ENCODE results near the gene ARHGEF28. TPM values are rescaled to one million over a fixed set of nuclear protein-coding genes. Genes with fewer than 3 reads are reported as not detected.

The ARHGEF28 gene
- total and polyA plus RNA-seq, 7 experiments from 2014 or later: 0.03 to 0.47 TPM; not detected in 5

DNA sequence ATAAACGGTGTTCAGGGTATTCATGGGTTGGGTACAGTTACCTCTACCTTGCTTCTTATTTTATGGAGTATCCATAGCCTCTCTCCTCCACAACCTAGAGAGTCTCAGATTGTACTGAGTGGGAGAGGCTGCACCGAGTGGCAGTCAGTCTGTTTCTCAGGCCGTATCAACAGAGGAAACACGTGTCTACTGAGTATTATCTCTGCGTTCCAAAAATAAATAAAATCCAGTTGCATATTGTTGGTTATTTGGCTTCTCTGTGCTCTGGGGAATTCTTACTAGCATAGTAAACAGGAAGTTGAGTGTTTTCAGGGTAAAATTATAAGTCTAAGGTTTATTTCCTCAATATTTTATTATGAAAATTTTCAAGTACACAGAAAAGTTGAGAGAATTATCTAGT is 231.0 kb downstream of the ARHGEF28 start:
- DNase-seq (no peak), ATAC-seq (no peak)
- Histone ChIP-seq H3K4me1 (ENCODE audit: control insufficient read depth in 2 of 2, insufficient read depth in 2 of 2, low read length in 2 of 2) (no peaks in the 10 kb centered on the region), H3K27me3 (ENCODE audit: control insufficient read depth in 2 of 2, insufficient read depth in 2 of 2, low read length in 2 of 2) (no peaks in the 10 kb centered on the region), H3K27ac (ENCODE audit: low read depth, low read length) (no peak overlapping the region), H3K9me3 (ENCODE audit: control insufficient read depth in 2 of 3, low read length in 3 of 3) (no peaks in the 10 kb centered on the region), H3K4me3 (ENCODE audit: low read length) (no peak overlapping the region), H3K36me3 (ENCODE audit: control insufficient read depth in 2 of 3, insufficient read depth in 3 of 3, low read length in 3 of 3) (no peaks in the 10 kb centered on the region)
- Mint-ChIP-seq H3K4me1 (peaks cover 0 to 2% (median 0%) of the 10 kb centered on the region in 7 donors), H3K27ac (no peak overlapping the region), H3K4me3 (no peak overlapping the region), H3K9me3 (no peaks in the 10 kb centered on the region), H3K27me3 (peaks cover 20 to 37% (median 30%) of the 10 kb centered on the region in 5 donors), H3K36me3 (no peaks in the 10 kb centered on the region)
- intact Hi-C loops (cut with micrococcal nuclease): no loop called here
- ChIA-PET CTCF (no interaction called here), POLR2A (no interaction called here)

DNA sequence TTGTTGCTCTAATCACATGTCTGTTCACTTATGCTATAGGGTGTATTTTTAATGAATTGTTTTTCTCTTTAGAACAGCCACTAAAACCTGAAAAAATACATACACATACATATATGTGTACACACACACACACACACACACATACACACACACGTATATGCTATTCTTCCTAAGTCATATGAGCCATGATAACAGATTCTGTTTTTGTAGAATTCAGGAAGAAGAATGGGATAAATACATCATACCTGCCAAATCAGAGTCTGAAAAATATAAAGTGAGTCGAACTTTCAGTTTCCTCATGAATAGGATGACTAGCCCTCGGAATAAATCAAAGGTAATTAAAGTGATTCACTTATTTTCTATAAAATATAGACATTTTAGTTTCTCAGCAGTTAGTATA is 231.4 kb downstream of the ARHGEF28 start:
- no peaks in the 10 kb centered on the region for H3K36me3 Mint-ChIP-seq
- CTCF ChIA-PET: no interaction called here

DNA sequence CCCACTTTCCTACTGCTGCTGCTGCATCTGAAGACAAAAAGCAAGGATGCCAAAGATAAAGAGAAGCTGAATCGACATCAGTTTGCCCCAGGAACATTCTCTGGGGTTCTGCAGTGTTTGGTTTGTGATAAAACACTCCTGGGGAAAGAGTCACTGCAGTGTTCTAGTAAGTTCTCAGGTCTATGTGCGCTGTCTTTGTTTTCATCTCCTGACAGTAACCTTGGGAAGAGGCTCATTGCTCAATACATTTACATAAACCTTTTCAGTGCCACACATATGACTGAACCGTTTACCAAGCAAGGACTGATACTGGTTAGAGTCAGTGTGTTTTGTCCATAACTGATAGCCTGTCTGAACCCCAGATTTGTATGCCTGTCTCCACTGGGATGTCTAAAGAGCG is 232.1 kb downstream of the ARHGEF28 start:
- Mint-ChIP-seq H3K4me1 (peaks cover 0 to 2% (median 0%) of the 10 kb centered on the region in 7 donors), H3K4me3 (no peak overlapping the region), H3K27me3 (peaks cover 12 to 38% (median 24%) of the 10 kb centered on the region in 5 donors), H3K36me3 (no peaks in the 10 kb centered on the region), H3K9me3 (no peaks in the 10 kb centered on the region), H3K27ac (no peak overlapping the region)
- no peaks in the 10 kb centered on the region for H3K4me1 ChIP-seq (ENCODE audit: control insufficient read depth in 2 of 2, insufficient read depth in 2 of 2, low read length in 2 of 2)
- POLR2A ChIA-PET: no interaction called here
- H3K36me3 ChIP-seq (ENCODE audit: control insufficient read depth in 2 of 3, insufficient read depth in 3 of 3, low read length in 3 of 3): no peaks in the 10 kb centered on the region
- no peak overlapping the region for H3K4me3 ChIP-seq (ENCODE audit: low read length)
- ATAC-seq (no peak), DNase-seq (no peak)
- CTCF ChIA-PET: no interaction called here
- H3K9me3 ChIP-seq (ENCODE audit: control insufficient read depth in 2 of 3, low read length in 3 of 3): no peaks in the 10 kb centered on the region
- no peak overlapping the region for H3K27ac ChIP-seq (ENCODE audit: low read depth, low read length)
- intact Hi-C loops (cut with micrococcal nuclease): no loop called here
- no peaks in the 10 kb centered on the region for H3K27me3 ChIP-seq (ENCODE audit: control insufficient read depth in 2 of 2, insufficient read depth in 2 of 2, low read length in 2 of 2)

More for the DNA sequence above, 231.4 kb downstream of the ARHGEF28 start:
- Histone ChIP-seq H3K27me3 (ENCODE audit: control insufficient read depth in 2 of 2, insufficient read depth in 2 of 2, low read length in 2 of 2) (no peaks in the 10 kb centered on the region), H3K36me3 (ENCODE audit: control insufficient read depth in 2 of 3, insufficient read depth in 3 of 3, low read length in 3 of 3) (no peaks in the 10 kb centered on the region), H3K9me3 (ENCODE audit: control insufficient read depth in 2 of 3, low read length in 3 of 3) (no peaks in the 10 kb centered on the region), H3K4me1 (ENCODE audit: control insufficient read depth in 2 of 2, insufficient read depth in 2 of 2, low read length in 2 of 2) (no peaks in the 10 kb centered on the region), H3K4me3 (ENCODE audit: low read length) (no peak overlapping the region), H3K27ac (ENCODE audit: low read depth, low read length) (no peak overlapping the region)
- POLR2A ChIA-PET: no interaction called here
- intact Hi-C loops (cut with micrococcal nuclease): no loop called here
- ATAC-seq (no peak), DNase-seq (no peak)
- peaks cover 16 to 37% (median 28%) of the 10 kb centered on the region in 5 donors for H3K27me3 Mint-ChIP-seq
- no peak overlapping the region for H3K4me3 Mint-ChIP-seq
- H3K4me1 Mint-ChIP-seq: peaks cover 0 to 2% (median 0%) of the 10 kb centered on the region in 7 donors
- no peaks in the 10 kb centered on the region for H3K9me3 Mint-ChIP-seq
- no peak overlapping the region for H3K27ac Mint-ChIP-seq

DNA sequence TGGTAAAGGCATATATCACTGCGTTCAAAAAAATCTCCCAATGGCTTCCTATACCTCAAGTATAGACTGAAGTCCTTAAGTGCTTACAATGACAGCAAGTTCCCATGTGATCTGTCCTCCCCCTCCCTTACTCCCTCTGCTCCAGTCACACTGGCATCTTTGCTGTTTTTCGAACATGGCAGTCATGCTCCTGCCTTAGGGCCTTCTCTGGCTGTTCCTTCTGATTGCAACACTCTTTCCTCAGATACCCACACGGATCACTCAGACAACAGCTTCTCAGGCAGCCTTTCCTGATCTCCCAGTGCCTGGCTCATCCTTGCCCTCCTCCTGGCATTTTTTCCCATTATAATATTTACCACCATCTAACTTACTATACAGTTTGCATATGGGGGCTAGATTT is 232.8 kb downstream of the ARHGEF28 start:
- Mint-ChIP-seq H3K27me3 (peaks cover 18 to 43% (median 30%) of the 10 kb centered on the region in 5 donors), H3K36me3 (no peaks in the 10 kb centered on the region), H3K9me3 (no peaks in the 10 kb centered on the region), H3K4me3 (no peak overlapping the region), H3K4me1 (peaks cover 0 to 2% (median 0%) of the 10 kb centered on the region in 7 donors), H3K27ac (no peak overlapping the region)
- H3K9me3 ChIP-seq (ENCODE audit: control insufficient read depth in 2 of 3, low read length in 3 of 3): no peaks in the 10 kb centered on the region
- H3K27me3 ChIP-seq (ENCODE audit: control insufficient read depth in 2 of 2, insufficient read depth in 2 of 2, low read length in 2 of 2): no peaks in the 10 kb centered on the region
- H3K27ac ChIP-seq (ENCODE audit: low read depth, low read length): no peak overlapping the region
- ChIA-PET CTCF (no interaction called here), POLR2A (no interaction called here)
- no peaks in the 10 kb centered on the region for H3K4me1 ChIP-seq (ENCODE audit: control insufficient read depth in 2 of 2, insufficient read depth in 2 of 2, low read length in 2 of 2)
- H3K36me3 ChIP-seq (ENCODE audit: control insufficient read depth in 2 of 3, insufficient read depth in 3 of 3, low read length in 3 of 3): no peaks in the 10 kb centered on the region
- ATAC-seq: no peak
- no peak for DNase-seq
- intact Hi-C loops (cut with micrococcal nuclease): no loop called here
- H3K4me3 ChIP-seq (ENCODE audit: low read length): no peak overlapping the region

DNA sequence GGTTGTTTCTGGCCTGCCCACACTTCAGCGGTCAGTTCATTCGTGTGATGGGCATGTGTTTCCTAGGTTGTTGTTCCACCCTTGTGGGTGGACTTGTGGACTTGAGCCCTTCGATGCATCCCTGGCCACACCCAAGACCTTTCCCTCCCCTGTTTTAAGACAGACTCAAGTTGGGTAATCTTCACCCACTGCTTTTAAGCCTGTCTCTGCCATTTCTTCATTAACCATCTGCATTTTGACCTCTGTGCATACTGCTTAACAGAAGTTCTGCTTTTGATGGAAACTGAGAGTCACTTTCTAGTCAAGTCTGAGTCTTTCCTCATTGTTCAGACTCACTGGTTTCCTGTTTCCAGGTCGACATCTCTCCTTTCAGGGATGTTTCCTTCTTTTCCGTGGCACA is 233.7 kb downstream of the ARHGEF28 start:
- H3K9me3 Mint-ChIP-seq: no peaks in the 10 kb centered on the region
- intact Hi-C loops (cut with micrococcal nuclease): no loop called here
- peaks cover 18 to 40% (median 28%) of the 10 kb centered on the region in 5 donors for H3K27me3 Mint-ChIP-seq
- CTCF ChIA-PET: no interaction called here
- Histone ChIP-seq H3K9me3 (ENCODE audit: control insufficient read depth in 2 of 3, low read length in 3 of 3) (no peaks in the 10 kb centered on the region), H3K4me3 (ENCODE audit: low read length) (no peak overlapping the region), H3K27ac (ENCODE audit: low read depth, low read length) (no peak overlapping the region), H3K27me3 (ENCODE audit: control insufficient read depth in 2 of 2, insufficient read depth in 2 of 2, low read length in 2 of 2) (no peaks in the 10 kb centered on the region), H3K36me3 (ENCODE audit: control insufficient read depth in 2 of 3, insufficient read depth in 3 of 3, low read length in 3 of 3) (no peaks in the 10 kb centered on the region), H3K4me1 (ENCODE audit: control insufficient read depth in 2 of 2, insufficient read depth in 2 of 2, low read length in 2 of 2) (no peaks in the 10 kb centered on the region)
- no peak overlapping the region for H3K27ac Mint-ChIP-seq
- H3K4me3 Mint-ChIP-seq: no peak overlapping the region
- DNase-seq (no peak), ATAC-seq (peak; percentile 59)
- no peaks in the 10 kb centered on the region for H3K36me3 Mint-ChIP-seq
- POLR2A ChIA-PET: no interaction called here
- H3K4me1 Mint-ChIP-seq: peaks cover 0 to 2% (median 0%) of the 10 kb centered on the region in 7 donors

DNA sequence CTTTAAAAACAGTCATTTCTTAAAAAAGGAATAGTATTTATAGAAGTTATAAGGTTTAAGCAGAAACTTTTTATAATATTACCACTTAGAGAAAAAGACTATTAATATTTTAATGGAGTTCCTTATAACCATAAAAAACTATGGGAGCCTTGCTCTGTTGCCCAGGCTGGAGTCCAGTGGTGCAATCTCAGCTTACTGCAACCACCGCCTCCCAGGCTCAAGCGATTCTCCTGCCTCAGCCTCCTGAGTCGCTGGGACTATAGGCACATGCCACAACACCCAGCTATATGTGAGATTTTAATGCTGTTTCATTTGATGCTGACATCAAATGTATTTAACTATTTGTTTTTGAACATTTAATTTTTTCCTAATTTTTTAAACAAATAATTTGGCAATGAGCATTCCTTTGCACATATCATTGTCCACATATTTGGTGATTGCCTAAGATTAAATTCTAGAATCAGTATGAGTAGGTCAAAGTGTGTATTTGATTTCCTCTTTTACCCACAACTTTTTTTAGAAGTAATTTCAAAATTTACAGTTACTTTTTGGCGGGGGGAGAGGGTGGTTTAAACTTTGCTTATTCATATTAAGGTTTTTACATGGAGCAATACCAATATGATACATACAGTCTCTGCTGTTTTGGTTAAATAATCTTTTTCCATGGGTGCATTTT is 235.5 kb downstream of the ARHGEF28 start:
- DNase-seq: no peak
- ChIA-PET CTCF (interaction anchor here (0.6 kb wide), 1 partner anchor 958 kb away, joined by 3 read pairs; no protein-coding TSS in a partner anchor), POLR2A (no interaction called here)
- intact Hi-C loops (cut with micrococcal nuclease): no loop called here
- peak; percentile 18 for ATAC-seq
- Mint-ChIP-seq H3K27ac (no peak overlapping the region), H3K27me3 (peaks cover 27 to 53% (median 31%) of the 10 kb centered on the region in 5 donors), H3K4me1 (peaks cover 0 to 2% (median 0%) of the 10 kb centered on the region in 7 donors), H3K36me3 (no peaks in the 10 kb centered on the region), H3K9me3 (no peaks in the 10 kb centered on the region), H3K4me3 (no peak overlapping the region)
- Histone ChIP-seq H3K9me3 (ENCODE audit: control insufficient read depth in 2 of 3, low read length in 3 of 3) (no peaks in the 10 kb centered on the region), H3K27ac (ENCODE audit: low read depth, low read length) (no peak overlapping the region), H3K27me3 (ENCODE audit: control insufficient read depth in 2 of 2, insufficient read depth in 2 of 2, low read length in 2 of 2) (no peaks in the 10 kb centered on the region), H3K36me3 (ENCODE audit: control insufficient read depth in 2 of 3, insufficient read depth in 3 of 3, low read length in 3 of 3) (no peaks in the 10 kb centered on the region), H3K4me3 (ENCODE audit: low read length) (no peak overlapping the region), H3K4me1 (ENCODE audit: control insufficient read depth in 2 of 2, insufficient read depth in 2 of 2, low read length in 2 of 2) (no peaks in the 10 kb centered on the region)

DNA sequence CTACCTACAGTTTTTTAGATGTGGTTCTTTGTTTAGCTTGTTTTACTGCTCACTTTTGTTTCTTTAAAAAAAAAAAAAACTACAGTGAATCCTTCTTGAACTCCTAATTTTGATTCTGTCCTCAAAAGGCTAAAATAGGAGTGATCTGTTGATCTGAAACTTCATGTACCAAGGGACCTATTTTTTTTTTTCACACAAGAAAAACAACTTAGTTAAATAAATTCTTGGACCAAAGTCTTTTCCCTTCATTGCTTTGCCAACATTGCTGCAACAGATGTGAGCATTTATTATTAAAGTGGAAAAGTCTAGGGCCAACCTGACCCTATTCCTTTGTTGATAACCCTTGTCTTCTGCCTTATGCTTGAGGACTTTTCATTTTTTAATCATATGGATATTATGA is 236.8 kb downstream of the ARHGEF28 start:
- intact Hi-C loops (cut with micrococcal nuclease): no loop called here
- no peaks in the 10 kb centered on the region for H3K27me3 ChIP-seq (ENCODE audit: control insufficient read depth in 2 of 2, insufficient read depth in 2 of 2, low read length in 2 of 2)
- H3K36me3 ChIP-seq (ENCODE audit: control insufficient read depth in 2 of 3, insufficient read depth in 3 of 3, low read length in 3 of 3): no peaks in the 10 kb centered on the region
- H3K9me3 ChIP-seq (ENCODE audit: control insufficient read depth in 2 of 3, low read length in 3 of 3): no peaks in the 10 kb centered on the region
- Mint-ChIP-seq H3K9me3 (no peaks in the 10 kb centered on the region), H3K27me3 (peaks cover 31 to 56% (median 37%) of the 10 kb centered on the region in 5 donors), H3K27ac (no peak overlapping the region), H3K4me1 (peaks cover 0 to 2% (median 0%) of the 10 kb centered on the region in 7 donors), H3K36me3 (no peaks in the 10 kb centered on the region), H3K4me3 (no peak overlapping the region)
- H3K27ac ChIP-seq (ENCODE audit: low read depth, low read length): no peak overlapping the region
- ChIA-PET CTCF (no interaction called here), POLR2A (no interaction called here)
- DNase-seq (no peak), ATAC-seq (no peak)
- H3K4me1 ChIP-seq (ENCODE audit: control insufficient read depth in 2 of 2, insufficient read depth in 2 of 2, low read length in 2 of 2): no peaks in the 10 kb centered on the region
- H3K4me3 ChIP-seq (ENCODE audit: low read length): no peak overlapping the region

Data from naive thymus-derived CD4-positive, alpha-beta T cell (primary cell).